SJSA1 (cell line): ENCODE measurements around the gene C1QC. TPM values are rescaled to one million over a fixed set of nuclear protein-coding genes. Genes with fewer than 3 reads are reported as not detected.

Source experiments
- DNase-seq, 2 experiments: peaks; one replicate each; pipeline ENCODE4 v3.0.0-alpha.2; 2015 to 2020; ENCODE audit warnings: low spot score in 2 of 2, low read depth in 1 of 2
- H3K27ac ChIP-seq: fragments of 250-450 bp; sonication (Bioruptor Pico); 2 replicates; pipeline ENCODE4 v1.5.1; 2020; ENCODE audit warnings: mild to moderate bottlenecking, moderate library complexity
- H3K27me3 ChIP-seq: fragments of 250-450 bp; sonication (Bioruptor Pico); replicated peaks from 2 replicates; pipeline ENCODE4 v1.5.1; 2020; ENCODE audit warnings: mild to moderate bottlenecking, moderate library complexity
- H3K36me3 ChIP-seq: fragments of 250-450 bp; sonication (Bioruptor Pico); 2 replicates; pipeline ENCODE4 v1.5.1; 2020; ENCODE audit warnings: mild to moderate bottlenecking
- H3K4me1 ChIP-seq: fragments of 250-450 bp; sonication (Bioruptor Pico); replicated peaks from 2 replicates; pipeline ENCODE4 v1.6.1; 2021; ENCODE audit warnings: mild to moderate bottlenecking
- H3K4me3 ChIP-seq: fragments of 250-450 bp; sonication (Bioruptor Pico); 2 replicates; pipeline ENCODE4 v1.5.1; 2020; ENCODE audit warnings: mild to moderate bottlenecking
- H3K9me3 ChIP-seq: fragments of 250-450 bp; sonication (Bioruptor Pico); replicated peaks from 2 replicates; pipeline ENCODE4 v1.5.1; 2020; ENCODE audit warnings: mild to moderate bottlenecking
- total RNA-seq: library from RNA; depleted of rRNA; stranded (reverse); fragments of >200 nt; shearing (Covaris generic); gene quantifications from 2 replicates; pipeline ENCODE4 v1.2.3, GENCODE V29; 2014; rRNA removed

Gene C1QC
- total RNA-seq, 1 experiment from 2014 or later, result not detected

- Histone ChIP-seq H3K4me1 (peaks cover 8% of the 10 kb centered on the region), H3K36me3 (no peaks in the 10 kb centered on the region), H3K4me3 (no peak overlapping the region), H3K9me3 (no peaks in the 10 kb centered on the region), H3K27ac (peak overlapping the region; percentile 15; the same call in 1 of the 2 replicates), H3K27me3 (no peaks in the 10 kb centered on the region)
- peak; percentile 68 to 85 for DNase-seq
These were observed 46.1 kb downstream of the C1QC start for GRCh38 chr1:22689505-22689904.

- no peaks in the 10 kb centered on the region for H3K9me3 ChIP-seq
- H3K27me3 ChIP-seq, result no peaks in the 10 kb centered on the region
- peaks cover 8% of the 10 kb centered on the region for H3K4me1 ChIP-seq
- no peaks in the 10 kb centered on the region for H3K36me3 ChIP-seq
- H3K4me3 ChIP-seq, result no peak overlapping the region
- DNase-seq, result no peak
- no peak overlapping the region for H3K27ac ChIP-seq
These were observed 47.8 kb downstream of the C1QC start for GRCh38 chr1:22691031-22691753.

GRCh38 chr1:22694172-22694571, 50.7 kb downstream of the C1QC start:
- Histone ChIP-seq H3K36me3 (no peaks in the 10 kb centered on the region), H3K4me1 (peaks cover 8% of the 10 kb centered on the region), H3K27ac (no peak overlapping the region), H3K27me3 (no peaks in the 10 kb centered on the region), H3K4me3 (no peak overlapping the region), H3K9me3 (no peaks in the 10 kb centered on the region)
- DNase-seq, result no peak

- no peak for DNase-seq
- Histone ChIP-seq H3K36me3 (no peaks in the 10 kb centered on the region), H3K27ac (no peak overlapping the region), H3K4me3 (no peak overlapping the region), H3K4me1 (peaks cover 3% of the 10 kb centered on the region; the same call in 1 of the 2 replicates), H3K27me3 (no peaks in the 10 kb centered on the region), H3K9me3 (no peaks in the 10 kb centered on the region)
These were observed 53.2 kb downstream of the C1QC start for GRCh38 chr1:22696610-22697009.

Other genes with a start within 250 kb of the C1QC start
- gene ZBTB40, start 191.8 kb upstream of the C1QC start, total RNA-seq, result 10.6 and 16.9 TPM in 2 replicates
- gene EPHA8, start 80.1 kb upstream of the C1QC start, total RNA-seq, result not detected in 2 replicates
- gene C1QA, start 7.0 kb upstream of the C1QC start, total RNA-seq, result not detected in 2 replicates
- gene C1QB, start 9.6 kb downstream of the C1QC start, total RNA-seq, result not detected in 2 replicates
- 3.6 and 4.3 TPM in 2 replicates for gene EPHB2, start 67.2 kb downstream of the C1QC start, total RNA-seq